HL-60 (cell line): ENCODE measurements around the gene B4GAT1.

Source experiments
- DNase-seq, 2 experiments: peaks; one replicate each; pipeline ENCODE4 v3.0.0-alpha.2; 2010 to 2020; ENCODE audit warnings: low read depth in 1 of 2, low spot score in 1 of 2
- H3K27ac ChIP-seq: fragments of 250-450 bp; sonication (Bioruptor Pico); replicated peaks from 2 replicates; pipeline ENCODE4 v1.5.1; 2020; ENCODE audit warnings: mild to moderate bottlenecking, moderate library complexity
- H3K27me3 ChIP-seq: fragments of 250-450 bp; sonication (Bioruptor Pico); 2 replicates; pipeline ENCODE4 v1.5.1; 2021; ENCODE audit warnings: mild to moderate bottlenecking, moderate library complexity; ENCODE audit not compliant: insufficient read depth, poor library complexity, severe bottlenecking
- H3K4me3 ChIP-seq: replicated peaks from 2 replicates; pipeline ENCODE4 v1.5.1; 2011; ENCODE audit warnings: mild to moderate bottlenecking, control low read depth, low read length; ENCODE audit not compliant: insufficient read depth
- CTCF ChIP-seq: IDR thresholded peaks from one replicate; pipeline ENCODE4 v1.5.1; 2011; ENCODE audit warnings: low read length, control low read depth, inconsistent platforms; ENCODE audit not compliant: insufficient read depth
- GABPA ChIP-seq: IDR thresholded peaks from 2 replicates; pipeline ENCODE4 v1.6.1; 2012; ENCODE audit warnings: low read depth
- POLR2AphosphoS5 ChIP-seq: IDR thresholded peaks from 2 replicates; pipeline ENCODE4 v1.6.1; 2012; ENCODE audit warnings: low read depth
- REST ChIP-seq: IDR thresholded peaks from 2 replicates; pipeline ENCODE4 v1.6.1; 2012; ENCODE audit warnings: low read depth; ENCODE audit not compliant: insufficient replicate concordance
- SPI1 ChIP-seq: IDR thresholded peaks from 2 replicates; pipeline ENCODE4 v1.6.1; 2012; ENCODE audit warnings: low read depth, mild to moderate bottlenecking, borderline replicate concordance

The B4GAT1 gene

DNA sequence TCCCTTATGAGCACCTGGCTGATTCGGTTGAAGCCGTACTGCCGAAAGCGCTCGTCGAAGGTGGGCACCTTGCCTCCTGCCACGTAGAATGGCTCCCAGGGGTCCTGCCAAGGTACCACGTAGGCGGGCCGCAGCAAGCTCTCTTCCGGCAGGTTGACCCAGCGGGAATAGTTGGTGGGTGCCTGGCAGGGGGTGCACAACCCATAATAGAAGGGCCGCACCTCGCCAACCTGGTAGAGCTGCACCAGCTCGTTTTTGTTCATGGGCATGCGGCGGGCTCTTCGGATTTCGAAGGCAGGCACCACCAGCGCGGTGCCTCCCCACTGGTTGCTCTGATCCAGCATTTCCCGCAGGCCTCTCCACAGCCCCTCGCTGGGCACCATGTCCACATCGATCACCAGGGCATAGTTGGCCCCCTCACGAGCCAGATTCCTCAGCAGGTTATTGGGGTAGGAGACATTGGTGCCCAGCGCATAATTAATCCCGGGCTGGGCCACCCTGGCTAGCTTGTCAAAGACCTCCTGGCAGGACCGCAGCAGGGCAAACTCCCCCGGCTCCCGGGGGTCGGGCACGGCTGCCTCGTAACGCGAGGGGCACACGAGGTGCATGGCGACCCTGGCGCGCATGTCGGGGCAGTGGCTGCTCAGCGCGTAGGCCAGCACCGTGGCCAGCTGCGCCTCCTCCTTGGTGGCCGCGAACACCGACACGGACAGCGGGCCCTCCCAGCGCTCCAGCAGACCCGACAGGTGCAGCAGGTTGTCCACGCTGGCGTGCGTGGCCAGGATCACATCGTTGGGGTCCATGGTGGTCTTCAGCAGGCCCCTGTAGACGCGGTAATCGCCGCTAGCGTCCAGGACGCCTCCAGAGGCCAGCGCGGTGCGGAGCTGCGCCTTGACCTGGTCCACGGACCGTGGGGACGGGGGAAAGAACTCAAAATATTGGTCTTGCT is 679 bp downstream of the B4GAT1 start:
- peak overlapping the region; percentile 67 for H3K4me3 ChIP-seq
- no peaks in the 10 kb centered on the region for H3K27me3 ChIP-seq
- H3K27ac ChIP-seq = peak overlapping the region; percentile 39; the same call in 1 of the 2 replicates
- DNase-seq = no peak
- TF ChIP-seq SPI1 (no peak), REST (peak; percentile 12), GABPA (no peak), POLR2AphosphoS5 (no peak), CTCF (no peak)

DNA sequence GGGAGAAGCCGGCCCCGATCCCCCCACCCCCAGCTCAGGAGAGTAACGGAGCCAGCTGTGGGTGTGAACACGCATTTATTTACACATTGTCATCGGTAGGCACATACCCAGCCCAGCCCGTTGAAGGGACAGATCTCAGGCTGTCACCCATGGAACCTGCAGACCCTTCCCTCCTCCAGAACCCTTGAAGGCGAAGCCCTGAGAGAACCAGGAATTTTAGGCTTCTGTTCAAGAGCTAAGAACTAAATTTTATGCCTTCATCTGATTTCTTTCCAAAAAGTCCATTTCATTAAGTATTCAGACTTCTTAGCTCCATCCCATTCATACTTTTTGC is 2.1 kb downstream of the B4GAT1 start:
- no peaks in the 10 kb centered on the region for H3K27me3 ChIP-seq
- H3K4me3 ChIP-seq = peak overlapping the region; percentile 98
- peak overlapping the region; percentile 81 for H3K27ac ChIP-seq
- no peak for TF ChIP-seq REST
- no peak for DNase-seq

- Histone ChIP-seq H3K27ac (peak within 1 kb of the TSS; percentile 81), H3K4me3 (peak within 1 kb of the TSS; percentile 98), H3K27me3 (no peaks in the 10 kb centered on the region)
- peak; percentile 94 to 98 for DNase-seq
- no peak for TF ChIP-seq GABPA
- TF ChIP-seq POLR2AphosphoS5 = peak; percentile 89
Observed at GRCh38 chr11:66344550-66345315, 2.7 kb downstream of the B4GAT1 start, which contains the start of gene BRMS1. TSS of gene BRMS1 (minus strand) at chr11:66345104. CDS start at chr11:66342234, 2,870 bp downstream.

- no peak overlapping the region for H3K4me3 ChIP-seq
- TF ChIP-seq CTCF = no peak
- no peak for TF ChIP-seq GABPA
- no peak for TF ChIP-seq SPI1
- TF ChIP-seq POLR2AphosphoS5 = no peak
- no peak for TF ChIP-seq REST
- no peaks in the 10 kb centered on the region for H3K27me3 ChIP-seq
- H3K27ac ChIP-seq = no peak overlapping the region
- DNase-seq = no peak
Observed at GRCh38 chr11:66343176-66343575, 4.3 kb downstream of the B4GAT1 start.
